GM21360 (cell line): Measurements from ENCODE around the gene RNU2-63P.
"Not testable (repeated sequence)": the region's sequence is repeated elsewhere in the genome, so short reads cannot be mapped to it uniquely, and the experiment has no call there.

Experiments used
- ATAC-seq: cut with Tn5 transposase; IDR thresholded peaks from one replicate; pipeline ENCODE4 v1.9.1; 2021; ENCODE audit warnings: mild to moderate bottlenecking, moderate library complexity; ENCODE audit not compliant: unreplicated experiment

RNU2-63P gene

DNA sequence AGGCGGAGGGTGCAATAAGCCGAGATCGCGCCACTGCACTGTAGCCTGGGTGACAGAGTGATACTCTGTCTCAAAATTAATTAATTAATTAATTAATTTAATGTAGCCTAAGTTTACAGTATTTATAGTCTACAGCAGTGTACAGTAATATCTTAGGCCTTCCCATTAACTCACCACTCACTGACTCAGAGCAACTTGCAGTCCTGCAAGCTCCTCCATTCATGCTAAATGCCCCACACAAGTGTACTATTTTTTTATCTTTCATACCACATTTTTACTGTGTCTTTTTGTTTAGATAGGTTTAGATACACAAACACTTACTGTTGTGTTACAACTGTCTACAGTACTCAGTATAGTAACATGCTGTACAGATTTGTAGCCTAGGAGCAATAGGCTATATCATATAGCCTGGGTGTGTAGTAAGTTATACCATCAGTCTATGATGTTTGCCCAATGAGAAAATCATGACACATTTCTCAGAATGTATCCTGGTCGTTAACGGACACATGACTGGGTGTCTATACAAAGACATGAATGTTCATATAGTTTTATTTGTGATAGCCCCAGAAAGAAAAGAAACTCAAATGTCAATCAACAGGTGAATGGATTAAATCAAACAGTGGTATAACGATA is 15.8 kb upstream of the RNU2-63P start:
- no peak for ATAC-seq

- no peak for ATAC-seq
Measured at GRCh38 chr2:88028931-88029330, 12.6 kb upstream of the RNU2-63P start.

DNA sequence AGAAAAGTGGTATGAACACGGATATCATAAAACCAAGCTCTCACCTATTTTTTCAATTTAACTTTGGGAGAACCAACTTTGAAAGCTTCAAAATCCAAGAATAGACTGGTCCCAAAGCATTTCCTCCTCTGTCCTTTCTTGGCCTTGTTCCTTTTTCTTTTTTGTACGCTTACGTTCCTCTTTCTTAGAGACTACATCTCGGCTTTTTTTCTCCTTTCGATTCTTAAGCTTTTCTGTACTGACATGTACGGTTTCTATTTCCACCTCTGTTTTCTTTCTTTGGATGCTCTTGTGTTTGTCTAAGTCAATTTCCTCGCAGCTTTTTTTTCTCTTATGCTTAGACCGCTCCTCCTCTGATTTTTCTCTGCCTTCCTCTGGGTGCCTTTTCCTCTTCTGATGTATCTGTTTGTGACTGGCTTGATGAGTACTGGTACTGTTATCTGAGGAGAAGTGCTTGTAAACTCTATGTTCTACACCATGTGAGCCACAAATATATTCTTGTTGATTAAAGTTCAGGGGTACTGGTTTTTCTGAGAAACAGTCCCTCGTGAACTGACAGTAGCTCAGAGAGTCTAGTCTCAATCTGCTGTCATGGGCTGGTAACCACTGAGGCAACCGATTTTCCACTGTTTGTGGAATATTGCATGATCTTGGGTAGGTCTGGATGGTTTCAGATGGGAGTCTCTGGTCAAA is 11.5 kb upstream of the RNU2-63P start:
- ATAC-seq, result no peak

GRCh38 chr2:88024509-88024908 is 8.2 kb upstream of the RNU2-63P start:
- no peak for ATAC-seq

GRCh38 chr2:88022669-88022921 is 6.2 kb upstream of the RNU2-63P start:
- ATAC-seq, result no peak

- ATAC-seq, result no peak
Measured at GRCh38 chr2:88019985-88020384, 3.6 kb upstream of the RNU2-63P start.

DNA sequence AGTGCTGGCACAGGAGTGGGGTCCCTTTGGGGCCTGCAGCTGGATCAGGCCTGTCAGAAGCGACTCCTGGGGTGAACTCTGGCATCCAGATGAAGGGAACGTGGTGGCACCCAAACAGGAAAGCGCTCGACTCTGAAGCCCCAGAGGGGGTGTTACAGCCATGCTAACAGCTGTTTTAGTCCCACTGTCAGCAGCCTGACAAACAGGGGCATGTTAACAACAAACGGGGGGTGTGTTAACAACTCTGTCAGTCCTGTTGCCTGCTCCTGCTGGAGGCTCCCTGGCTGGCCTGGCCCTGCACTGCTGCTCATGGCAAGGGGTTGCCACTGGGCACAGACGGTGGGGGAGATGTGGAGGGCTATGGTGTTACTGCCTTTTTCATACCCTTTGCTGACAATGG is 2.6 kb upstream of the RNU2-63P start:
- ATAC-seq, result no peak

- ATAC-seq, result not testable (repeated sequence)
Measured at GRCh38 chr2:88018077-88018805, 1.9 kb upstream of the RNU2-63P start.

DNA sequence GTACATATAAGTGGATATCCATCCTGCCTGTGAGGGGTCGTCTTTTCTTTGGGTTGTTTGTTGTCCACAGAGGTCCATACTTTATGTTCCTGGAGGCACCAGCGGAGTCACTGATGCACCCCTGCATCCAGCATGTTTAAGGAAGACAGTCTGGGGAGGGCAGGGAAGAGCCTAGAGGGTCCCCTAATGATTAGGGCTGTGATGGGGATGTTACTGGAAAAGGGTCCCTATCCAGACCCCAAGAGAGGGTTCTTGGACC is 1.4 kb upstream of the RNU2-63P start:
- not testable (repeated sequence) for ATAC-seq

- peak; percentile 46 for ATAC-seq
Measured at GRCh38 chr2:88016960-88017779, 823 bp upstream of the RNU2-63P start.

DNA sequence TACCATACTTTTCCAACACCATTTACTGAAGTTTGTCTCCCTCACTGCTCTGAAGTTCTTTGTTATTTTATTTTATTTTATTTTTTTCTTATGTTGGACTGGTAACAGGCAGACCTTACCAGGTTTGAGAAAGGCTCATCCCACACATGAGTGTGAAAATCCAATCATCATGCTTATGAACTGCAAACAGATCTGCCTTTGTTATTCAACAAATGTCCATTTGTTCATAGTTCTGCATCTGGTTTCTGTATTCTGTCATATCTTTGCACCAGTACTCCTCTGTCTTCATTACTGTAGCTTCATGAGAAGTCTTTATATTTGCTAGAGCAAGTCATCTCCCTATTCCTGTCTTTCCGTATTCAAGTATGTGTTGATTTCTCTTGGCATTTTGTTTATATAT is 5.3 kb downstream of the RNU2-63P start:
- no peak for ATAC-seq

DNA sequence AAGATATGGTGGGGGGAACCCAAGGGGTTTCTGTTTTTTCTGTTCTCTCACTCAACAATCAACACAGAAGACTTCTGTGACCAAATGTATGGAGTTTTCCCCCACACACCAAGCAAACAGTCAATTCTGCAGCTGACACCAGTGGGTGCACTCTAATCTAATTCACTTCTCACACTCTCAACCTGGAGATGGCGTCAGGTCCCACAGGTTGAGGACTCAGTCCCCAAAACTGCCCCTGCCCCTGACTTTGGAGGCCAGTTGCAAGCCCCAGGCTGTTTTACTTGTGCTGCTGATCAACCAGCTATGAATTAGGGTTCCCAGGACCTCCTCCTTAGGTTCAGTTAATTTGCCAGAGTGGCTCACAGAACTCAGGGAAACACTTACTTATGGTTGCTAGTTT is 6.2 kb downstream of the RNU2-63P start:
- no peak for ATAC-seq

- no peak for ATAC-seq
Measured at GRCh38 chr2:88006912-88007439, 9.4 kb downstream of the RNU2-63P start.

GRCh38 chr2:88005776-88006175 is 10.6 kb downstream of the RNU2-63P start:
- ATAC-seq, result no peak

GRCh38 chr2:88003074-88003755 is 13.1 kb downstream of the RNU2-63P start:
- ATAC-seq, result no peak

DNA sequence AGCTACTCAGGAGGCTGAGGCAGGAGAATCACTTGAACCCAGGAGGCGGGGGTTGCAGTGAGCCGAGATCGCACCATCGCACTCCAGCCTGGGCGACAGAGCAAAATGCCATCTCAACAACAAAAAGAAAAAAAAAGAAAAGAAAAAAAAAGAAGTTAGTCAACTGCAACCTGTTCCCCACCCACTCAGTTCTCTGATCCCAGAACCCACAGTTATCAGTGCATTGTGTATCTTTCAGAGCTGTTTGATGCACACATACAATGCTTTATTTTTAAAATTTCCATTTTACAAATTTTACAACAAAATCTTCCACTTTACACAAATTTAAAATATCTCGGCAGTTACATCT is 14.0 kb downstream of the RNU2-63P start:
- ATAC-seq, result no peak

GRCh38 chr2:88000474-88000873 is 15.9 kb downstream of the RNU2-63P start:
- ATAC-seq, result not testable (repeated sequence)

- ATAC-seq, result no peak
Measured at GRCh38 chr2:87996570-87996969, 19.8 kb downstream of the RNU2-63P start.

GRCh38 chr2:87995756-87996155 is 20.6 kb downstream of the RNU2-63P start:
- ATAC-seq, result no peak

DNA sequence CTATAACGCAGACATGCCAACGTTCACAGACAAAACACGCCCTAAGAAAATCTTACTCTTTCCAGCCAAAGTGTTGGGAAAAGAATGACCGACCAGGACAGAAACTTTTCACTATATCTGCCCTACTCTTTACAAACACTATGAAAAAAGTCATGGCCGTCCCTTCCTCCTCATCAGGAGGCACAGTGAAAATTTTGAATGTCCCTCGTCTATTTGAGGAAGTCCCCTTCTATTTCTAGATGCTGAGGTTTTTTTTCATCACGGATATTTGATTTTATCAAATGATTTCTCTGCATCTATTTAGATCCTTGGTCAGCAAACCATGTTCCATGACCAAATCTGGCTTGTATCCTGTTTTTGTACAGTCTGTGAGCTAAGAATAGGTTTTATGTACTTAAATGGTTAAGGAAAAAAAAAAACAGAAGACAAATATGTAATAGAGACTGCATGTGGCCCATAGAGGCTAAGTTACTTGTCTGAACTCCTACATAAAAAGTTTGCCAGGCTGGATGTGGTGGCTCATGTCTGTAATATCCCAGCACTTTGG is 22.0 kb downstream of the RNU2-63P start:
- ATAC-seq, result not testable (repeated sequence)

DNA sequence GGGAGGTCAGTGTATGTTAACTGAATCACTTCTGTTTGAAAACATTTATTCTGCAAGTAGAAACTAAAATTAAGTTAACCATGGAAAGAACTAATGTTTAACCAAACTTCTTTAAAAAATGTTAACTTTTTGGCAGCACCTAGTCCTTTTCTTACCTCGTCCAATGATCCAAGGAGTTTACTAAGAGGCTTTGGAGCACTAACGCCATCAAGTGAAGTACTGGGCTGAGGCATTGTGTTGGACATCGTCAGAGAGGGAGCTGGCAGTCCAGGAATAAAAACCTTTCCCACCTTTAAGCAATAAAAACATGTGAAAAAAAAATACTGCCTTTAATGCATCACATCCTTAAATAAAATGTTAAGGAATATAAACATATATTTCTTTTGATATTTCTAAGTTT is 23.8 kb downstream of the RNU2-63P start:
- not testable (repeated sequence) for ATAC-seq
